ENCODE results near the gene CAPN10. TPM values are rescaled to one million over a fixed set of nuclear protein-coding genes. Genes with fewer than 3 reads are reported as not detected.
A peak's percentile ranks its signal among the peaks of the same experiment; 100 is the strongest.

Gene CAPN10
- total and polyA plus RNA-seq, 5 donors = 21.2 to 44.3 (median 36.9) TPM

DNA sequence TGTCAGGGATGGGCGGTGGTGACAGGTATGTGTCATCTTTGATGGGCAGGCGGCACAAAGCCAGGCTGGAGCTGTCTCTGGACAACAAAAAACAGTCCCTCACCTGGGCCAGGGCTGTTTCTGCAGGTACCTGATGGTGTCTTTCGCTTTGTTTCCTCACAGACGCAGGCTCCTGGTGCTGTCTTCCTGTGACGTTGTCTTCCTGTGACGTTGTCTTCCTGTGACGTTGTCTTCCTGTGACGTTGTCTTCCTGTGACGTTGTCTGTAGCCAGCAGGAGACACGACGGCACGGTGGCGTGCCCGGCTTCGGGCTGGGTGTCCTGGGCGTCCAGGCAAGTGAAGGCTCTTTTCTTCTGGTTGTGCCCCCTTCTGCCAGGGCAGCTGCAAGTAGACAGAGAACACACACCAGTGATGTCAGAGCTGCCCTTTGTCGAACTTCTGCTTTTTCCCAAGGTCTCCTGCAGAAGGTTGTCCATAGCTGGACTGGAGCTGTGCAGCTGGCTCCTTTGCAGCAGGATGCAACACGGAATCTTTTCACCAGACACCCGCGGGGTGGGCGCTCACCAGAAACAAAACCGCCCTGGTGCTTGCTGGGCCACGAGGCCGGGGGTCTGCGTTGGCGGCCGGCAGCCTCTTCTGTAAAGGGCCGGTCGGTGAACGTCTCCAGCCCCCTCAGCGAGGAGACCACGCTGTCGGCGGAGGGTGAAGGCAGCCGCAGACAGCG lies 59.8 kb downstream of the CAPN10 start:
- intact Hi-C loops (cut with DNase I) = no loop called here
- Histone ChIP-seq H3K4me3 (ENCODE audit: low read length) (no peak overlapping the region), H3K9me3 (ENCODE audit: control insufficient read depth, low read length) (no peaks in the 10 kb centered on the region), H3K27ac (ENCODE audit: low read length) (no peak overlapping the region), H3K27me3 (ENCODE audit: control insufficient read depth, insufficient read depth) (no peaks in the 10 kb centered on the region), H3K4me1 (ENCODE audit: control insufficient read depth, insufficient read depth, low read length) (no peaks in the 10 kb centered on the region)
- WGBS = 78% methylated on average over 36 of the region's 36 CpGs
- no peak for ATAC-seq
- DNase-seq = peak in 1 of 3 donors; percentile 24

DNA sequence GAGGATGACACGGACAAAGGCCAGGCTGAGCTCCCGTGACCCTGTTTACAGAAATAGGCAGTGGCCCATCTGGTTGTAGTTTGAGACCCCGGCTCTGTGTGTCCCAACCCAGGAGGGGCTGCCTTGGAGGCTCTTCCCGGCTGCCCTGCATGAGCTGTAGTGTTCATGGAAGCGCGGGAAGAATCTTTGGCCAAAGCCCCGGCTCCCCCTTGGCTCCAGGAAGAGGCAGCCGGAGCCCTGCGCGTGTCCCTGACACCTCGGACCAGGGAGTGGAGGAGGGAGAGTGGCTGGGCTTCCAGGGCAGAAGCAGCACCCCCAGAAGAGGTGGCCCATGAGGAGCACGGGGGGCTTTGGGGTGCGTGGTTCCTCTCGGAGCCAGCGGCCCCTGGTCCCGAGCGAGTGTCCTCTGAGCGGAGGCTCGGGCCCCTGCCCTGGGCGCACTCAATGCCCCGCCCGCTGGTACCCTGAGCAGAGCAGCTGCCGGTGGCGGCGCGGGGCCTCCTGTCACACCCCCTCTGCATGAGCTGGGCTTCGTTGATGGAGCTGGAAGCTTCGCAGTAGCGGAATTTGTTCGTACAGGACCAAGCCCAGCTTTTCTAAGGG lies 60.5 kb downstream of the CAPN10 start:
- Histone ChIP-seq H3K4me1 (ENCODE audit: control insufficient read depth, insufficient read depth, low read length) (no peaks in the 10 kb centered on the region), H3K4me3 (ENCODE audit: low read length) (no peak overlapping the region), H3K9me3 (ENCODE audit: control insufficient read depth, low read length) (no peaks in the 10 kb centered on the region), H3K27ac (ENCODE audit: low read length) (no peak overlapping the region), H3K27me3 (ENCODE audit: control insufficient read depth, insufficient read depth) (no peaks in the 10 kb centered on the region)
- DNase-seq (peak in 2 of 3 donors; percentile 30 to 33), ATAC-seq (peak in 1 of 2 donors; percentile 12)
- intact Hi-C loops (cut with DNase I) = no loop called here
- 73% methylated on average over 30 of the region's 30 CpGs for WGBS

DNA sequence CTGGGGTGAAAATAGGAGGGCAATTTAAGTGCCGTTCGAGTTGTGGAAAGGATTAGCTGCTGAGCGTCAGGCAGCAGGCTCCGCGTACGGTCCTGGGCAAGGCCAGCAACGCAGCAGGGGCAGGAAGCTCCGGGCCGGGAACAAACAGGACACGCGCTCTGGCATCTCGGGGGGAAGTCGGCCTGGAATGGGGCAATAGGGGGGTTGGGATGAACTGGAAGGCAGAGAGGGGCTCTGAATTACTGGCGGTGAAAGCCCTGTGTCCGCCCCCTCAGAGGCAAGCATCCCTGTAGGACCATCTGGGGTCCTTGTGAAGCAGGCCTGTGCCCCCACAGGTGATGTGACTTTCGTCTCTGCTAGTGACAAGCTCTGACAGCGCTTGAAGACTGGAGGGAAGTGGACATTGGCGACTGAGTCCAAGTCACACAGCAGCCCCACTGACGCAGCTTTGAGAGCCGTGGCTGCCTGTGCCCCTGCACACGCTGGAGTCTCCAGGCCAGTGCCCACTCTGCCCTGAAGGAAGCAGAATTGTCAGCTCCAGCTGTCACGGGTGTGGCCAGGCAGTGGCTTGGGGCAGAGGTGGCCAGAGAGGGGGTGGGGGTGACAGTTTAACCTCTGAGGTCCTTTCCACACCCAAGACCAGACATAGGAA lies 61.1 kb downstream of the CAPN10 start:
- peak in 2 of 3 donors; percentile 10 to 16 for DNase-seq
- intact Hi-C loops (cut with DNase I) = no loop called here
- ATAC-seq = no peak

DNA sequence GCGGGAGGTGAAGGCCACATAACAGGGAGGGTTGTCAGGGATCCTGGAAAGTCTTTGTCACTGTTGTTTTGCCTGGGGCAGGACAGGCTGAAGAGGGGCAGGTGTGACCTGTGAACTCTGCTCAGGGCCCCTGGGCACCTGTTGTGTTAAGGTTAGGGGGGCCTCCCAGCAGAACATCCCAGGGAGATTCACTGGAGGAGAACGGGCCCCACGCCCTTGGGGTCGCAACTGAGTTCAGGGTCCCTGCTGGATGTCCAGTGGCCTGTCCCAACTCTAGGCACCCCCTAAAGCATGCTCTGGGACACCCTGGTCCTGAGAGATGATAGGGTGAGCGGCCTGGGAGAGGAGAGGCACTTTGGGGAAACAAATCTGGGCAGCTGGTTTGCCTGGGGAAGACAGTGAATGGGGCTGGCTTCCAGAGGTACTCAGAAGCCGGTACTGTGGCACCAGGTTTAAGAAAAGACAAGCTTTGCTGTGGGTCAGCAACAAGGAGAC lies 61.7 kb downstream of the CAPN10 start:
- Histone ChIP-seq H3K27me3 (ENCODE audit: control insufficient read depth, insufficient read depth) (no peaks in the 10 kb centered on the region), H3K9me3 (ENCODE audit: control insufficient read depth, low read length) (no peaks in the 10 kb centered on the region), H3K4me3 (ENCODE audit: low read length) (no peak overlapping the region), H3K27ac (ENCODE audit: low read length) (no peak overlapping the region), H3K4me1 (ENCODE audit: control insufficient read depth, insufficient read depth, low read length) (no peaks in the 10 kb centered on the region)
- intact Hi-C loops (cut with DNase I) = no loop called here
- ATAC-seq (no peak), DNase-seq (peak in 2 of 3 donors; percentile 13 to 27)
- WGBS = 78% methylated on average over 6 of the region's 6 CpGs

More for the DNA sequence above, 61.1 kb downstream of the CAPN10 start:
- Histone ChIP-seq H3K4me1 (ENCODE audit: control insufficient read depth, insufficient read depth, low read length) (no peaks in the 10 kb centered on the region), H3K4me3 (ENCODE audit: low read length) (no peak overlapping the region), H3K9me3 (ENCODE audit: control insufficient read depth, low read length) (no peaks in the 10 kb centered on the region), H3K27ac (ENCODE audit: low read length) (no peak overlapping the region), H3K27me3 (ENCODE audit: control insufficient read depth, insufficient read depth) (no peaks in the 10 kb centered on the region)
- WGBS = 59% methylated on average over 22 of the region's 22 CpGs

Other genes with a start within 250 kb of the CAPN10 start
- gene GPC1, start 151.1 kb upstream of the CAPN10 start, total RNA-seq = 100 to 1,000 TPM in 2 of 4 donors, 10 to 100 TPM in 2; 75.8 to 107 (median 94.8) TPM
- gene GPC1, start 151.1 kb upstream of the CAPN10 start, polyA plus RNA-seq = 118 TPM
- gene ANKMY1, start 28.7 kb upstream of the CAPN10 start, total RNA-seq = 1 to 10 TPM; 7.3 to 8.0 (median 7.6) TPM
- 3.5 TPM for gene ANKMY1, start 28.7 kb upstream of the CAPN10 start, polyA plus RNA-seq
- 10 to 100 TPM in 3 of 4 donors, 1 to 10 TPM in 1; 9.6 to 14.9 (median 11.7) TPM for gene DUSP28, start 26.4 kb upstream of the CAPN10 start, total RNA-seq
- gene DUSP28, start 26.4 kb upstream of the CAPN10 start, polyA plus RNA-seq = 10.9 TPM
- gene RNPEPL1, start 18.2 kb upstream of the CAPN10 start, total RNA-seq = 10 to 100 TPM; 40.4 to 61.6 (median 58.0) TPM
- 108 TPM for gene RNPEPL1, start 18.2 kb upstream of the CAPN10 start, polyA plus RNA-seq
- gene GPR35, start 38.7 kb downstream of the CAPN10 start, total RNA-seq = 1 to 10 TPM in 2 of 4 donors, under 1 TPM in 2; 0.53 to 1.4 (median 1.0) TPM
- 0.84 TPM for gene GPR35, start 38.7 kb downstream of the CAPN10 start, polyA plus RNA-seq
- gene AQP12B, start 96.2 kb downstream of the CAPN10 start, total RNA-seq = not detected
- not detected for gene AQP12B, start 96.2 kb downstream of the CAPN10 start, polyA plus RNA-seq
- gene AQP12A, start 105.1 kb downstream of the CAPN10 start, total RNA-seq = not detected
- not detected for gene AQP12A, start 105.1 kb downstream of the CAPN10 start, polyA plus RNA-seq
- 10 to 100 TPM; 45.3 to 83.0 (median 66.9) TPM for gene KIF1A, start 233.5 kb downstream of the CAPN10 start, total RNA-seq
- gene KIF1A, start 233.5 kb downstream of the CAPN10 start, polyA plus RNA-seq = 45.7 TPM

Data from right cardiac atrium (tissue), 5 donors.